Dendritic cell treated with granulocyte-macrophage colony-stimulating factor and Interleukin-4, amounts not matched to agents 40 ng/mL and 50 ng/mL, for 4 days (primary cell): ENCODE results near the gene CHEK2.
"Not testable (repeated sequence)": the region's sequence is repeated elsewhere in the genome, so short reads cannot be mapped to it uniquely, and the experiment has no call there.

Experiments used
- H3K27ac Mint-ChIP-seq: one replicate; pipeline ENCODE4 v1.8.0; 2022; ENCODE audit warnings: mild to moderate bottlenecking, mixed read lengths
- H3K27me3 Mint-ChIP-seq: one replicate; pipeline ENCODE4 v1.8.0; 2022; ENCODE audit warnings: mild to moderate bottlenecking, mixed read lengths
- H3K36me3 Mint-ChIP-seq: one replicate; pipeline ENCODE4 v1.8.0; 2022; ENCODE audit warnings: low read depth, mixed read lengths
- H3K4me1 Mint-ChIP-seq: one replicate; pipeline ENCODE4 v1.8.0; 2022; ENCODE audit warnings: low read depth, mixed read lengths
- H3K4me3 Mint-ChIP-seq: one replicate; pipeline ENCODE4 v1.8.0; 2022; ENCODE audit warnings: mild to moderate bottlenecking, moderate library complexity, mixed read lengths
- H3K9me3 Mint-ChIP-seq: one replicate; pipeline ENCODE4 v1.8.0; 2022; ENCODE audit warnings: mixed read lengths
- intact Hi-C: fragments of 100-400 bp; cut with micrococcal nuclease; formaldehyde crosslinking; loops from one replicate; pipeline ENCODE4 v1.15.0; 2022

Gene CHEK2

GRCh38 chr22:28766628-28767027 lies 25.0 kb upstream of the CHEK2 start:
- no peak overlapping the region for H3K27ac Mint-ChIP-seq
- no peak overlapping the region for H3K4me3 Mint-ChIP-seq
- intact Hi-C loops, result no loop called here
- H3K36me3 Mint-ChIP-seq, result no peaks in the 10 kb centered on the region
- H3K27me3 Mint-ChIP-seq, result peaks cover 24% of the 10 kb centered on the region
- H3K4me1 Mint-ChIP-seq, result peaks cover 3% of the 10 kb centered on the region
- no peaks in the 10 kb centered on the region for H3K9me3 Mint-ChIP-seq

- Mint-ChIP-seq H3K4me1 (peaks cover 24% of the 10 kb centered on the region), H3K27me3 (peaks cover 27% of the 10 kb centered on the region)
- H3K27ac Mint-ChIP-seq, intact Hi-C loops, H3K36me3 Mint-ChIP-seq, H3K9me3 Mint-ChIP-seq, H3K4me3 Mint-ChIP-seq: not testable (repeated sequence)
Observed at GRCh38 chr22:28762000-28762399, 20.4 kb upstream of the CHEK2 start.

- peaks cover 26% of the 10 kb centered on the region for H3K27me3 Mint-ChIP-seq
- peaks cover 29% of the 10 kb centered on the region for H3K4me1 Mint-ChIP-seq
- peaks cover 6% of the 10 kb centered on the region for H3K36me3 Mint-ChIP-seq
- intact Hi-C loops, result no loop called here
- no peak overlapping the region for H3K4me3 Mint-ChIP-seq
- H3K9me3 Mint-ChIP-seq, result no peaks in the 10 kb centered on the region
- no peak overlapping the region for H3K27ac Mint-ChIP-seq
Observed at GRCh38 chr22:28761449-28761755, 19.8 kb upstream of the CHEK2 start.

GRCh38 chr22:28759861-28760560 lies 18.4 kb upstream of the CHEK2 start:
- Mint-ChIP-seq H3K9me3 (no peaks in the 10 kb centered on the region), H3K36me3 (peaks cover 11% of the 10 kb centered on the region), H3K4me1 (peaks cover 29% of the 10 kb centered on the region), H3K27me3 (peaks cover 19% of the 10 kb centered on the region), H3K27ac (peak overlapping the region; percentile 37), H3K4me3 (peak overlapping the region; percentile 20)
- intact Hi-C loops, result loop anchor here (1.0 kb wide), 1 partner anchor 18 kb away; the partner anchor contains the start of gene HSCB

- peaks cover 52% of the 10 kb centered on the region for H3K36me3 Mint-ChIP-seq
- H3K4me1 Mint-ChIP-seq, H3K27me3 Mint-ChIP-seq, H3K4me3 Mint-ChIP-seq, H3K9me3 Mint-ChIP-seq, H3K27ac Mint-ChIP-seq, intact Hi-C loops: not testable (repeated sequence)
Observed at GRCh38 chr22:28754512-28754911, 12.9 kb upstream of the CHEK2 start.

- Mint-ChIP-seq H3K27me3 (no peaks in the 10 kb centered on the region), H3K4me3 (no peak overlapping the region), H3K9me3 (no peaks in the 10 kb centered on the region), H3K27ac (no peak overlapping the region), H3K4me1 (peaks cover 17% of the 10 kb centered on the region), H3K36me3 (peaks cover 71% of the 10 kb centered on the region)
- intact Hi-C loops, result no loop called here
Observed at GRCh38 chr22:28750471-28750881, 8.9 kb upstream of the CHEK2 start.

GRCh38 chr22:28743852-28744251 lies 2.2 kb upstream of the CHEK2 start:
- H3K4me3 Mint-ChIP-seq, result no peak overlapping the region
- peaks cover 70% of the 10 kb centered on the region for H3K36me3 Mint-ChIP-seq
- peaks cover 45% of the 10 kb centered on the region for H3K4me1 Mint-ChIP-seq
- intact Hi-C loops, result loop anchor here (5.0 to 10.0 kb wide), 2 partner anchors 61 to 83 kb away; partner anchors contain the start of gene XBP1
- no peaks in the 10 kb centered on the region for H3K9me3 Mint-ChIP-seq
- H3K27me3 Mint-ChIP-seq, result no peaks in the 10 kb centered on the region
- no peak overlapping the region for H3K27ac Mint-ChIP-seq

- peaks cover 42% of the 10 kb centered on the region for H3K4me1 Mint-ChIP-seq
- H3K36me3 Mint-ChIP-seq, result peaks cover 60% of the 10 kb centered on the region
- H3K4me3 Mint-ChIP-seq, result peak overlapping the region; percentile 99
- peak overlapping the region; percentile 95 for H3K27ac Mint-ChIP-seq
- intact Hi-C loops, result loop anchor here (1.0 to 10.0 kb wide), 4 partner anchors 18 to 85 kb away; partner anchors contain the start of genes CCDC117 and XBP1
- no peaks in the 10 kb centered on the region for H3K27me3 Mint-ChIP-seq
- H3K9me3 Mint-ChIP-seq, result no peaks in the 10 kb centered on the region
Observed at GRCh38 chr22:28742562-28742962, 942 bp upstream of the CHEK2 start.

- Mint-ChIP-seq H3K4me1 (peaks cover 42% of the 10 kb centered on the region), H3K36me3 (peaks cover 59% of the 10 kb centered on the region), H3K27me3 (no peaks in the 10 kb centered on the region), H3K9me3 (no peaks in the 10 kb centered on the region), H3K4me3 (peak overlapping the region; percentile 99), H3K27ac (peak overlapping the region; percentile 95)
- intact Hi-C loops, result loop anchor here (5.0 to 10.0 kb wide), 2 partner anchors 64 to 86 kb away; partner anchors contain the start of gene XBP1
Observed at GRCh38 chr22:28741200-28741784, 328 bp downstream of the CHEK2 start.

GRCh38 chr22:28738876-28739275 lies 2.7 kb downstream of the CHEK2 start:
- Mint-ChIP-seq H3K4me1 (peaks cover 41% of the 10 kb centered on the region), H3K36me3 (peaks cover 45% of the 10 kb centered on the region), H3K27ac (peak overlapping the region; percentile 27)
- H3K27me3 Mint-ChIP-seq, H3K9me3 Mint-ChIP-seq, intact Hi-C loops, H3K4me3 Mint-ChIP-seq: not testable (repeated sequence)

- Mint-ChIP-seq H3K36me3 (peaks cover 48% of the 10 kb centered on the region), H3K27ac (no peak overlapping the region), H3K9me3 (no peaks in the 10 kb centered on the region), H3K27me3 (no peaks in the 10 kb centered on the region), H3K4me3 (no peak overlapping the region), H3K4me1 (peaks cover 30% of the 10 kb centered on the region)
- intact Hi-C loops, result no loop called here
Observed at GRCh38 chr22:28737701-28738100, 3.9 kb downstream of the CHEK2 start.

- H3K36me3 Mint-ChIP-seq, result peaks cover 48% of the 10 kb centered on the region
- H3K9me3 Mint-ChIP-seq, result no peaks in the 10 kb centered on the region
- no peak overlapping the region for H3K4me3 Mint-ChIP-seq
- H3K27me3 Mint-ChIP-seq, result no peaks in the 10 kb centered on the region
- no peak overlapping the region for H3K27ac Mint-ChIP-seq
- intact Hi-C loops, result no loop called here
- peaks cover 23% of the 10 kb centered on the region for H3K4me1 Mint-ChIP-seq
Observed at GRCh38 chr22:28736301-28737155, 5.1 kb downstream of the CHEK2 start.

- intact Hi-C loops, result no loop called here
- Mint-ChIP-seq H3K4me3 (no peak overlapping the region), H3K27me3 (no peaks in the 10 kb centered on the region), H3K27ac (no peak overlapping the region), H3K4me1 (peaks cover 10% of the 10 kb centered on the region), H3K9me3 (no peaks in the 10 kb centered on the region), H3K36me3 (peaks cover 65% of the 10 kb centered on the region)
Observed at GRCh38 chr22:28734393-28734792, 7.2 kb downstream of the CHEK2 start.

- H3K27ac Mint-ChIP-seq, result no peak overlapping the region
- H3K4me3 Mint-ChIP-seq, result no peak overlapping the region
- H3K9me3 Mint-ChIP-seq, result no peaks in the 10 kb centered on the region
- H3K4me1 Mint-ChIP-seq, result no peaks in the 10 kb centered on the region
- H3K36me3 Mint-ChIP-seq, result peaks cover 93% of the 10 kb centered on the region
- no peaks in the 10 kb centered on the region for H3K27me3 Mint-ChIP-seq
- intact Hi-C loops, result no loop called here
Observed at GRCh38 chr22:28730179-28730578, 11.4 kb downstream of the CHEK2 start.
